Measurements from ENCODE around the gene ELAPOR2.

DNA sequence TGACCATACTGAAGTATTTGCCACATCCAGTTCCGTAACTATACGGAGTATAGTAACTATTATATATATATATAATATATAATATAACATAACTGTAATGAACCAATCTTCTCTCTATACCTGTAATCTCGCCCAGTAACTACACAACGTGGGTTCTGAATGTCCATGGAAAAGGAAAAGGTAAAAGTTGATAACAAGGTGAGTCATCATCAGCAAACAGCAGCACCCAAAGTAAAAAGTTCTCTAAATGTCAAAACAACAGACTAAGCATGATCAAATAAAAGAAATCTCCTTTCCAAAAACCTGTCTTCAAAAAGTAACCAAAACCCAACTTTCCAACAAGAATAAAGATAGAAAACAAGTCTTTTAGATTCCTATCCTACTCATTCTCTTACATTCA lies 42.8 kb downstream of the ELAPOR2 start:
- TF ChIP-seq, protein P1, sequence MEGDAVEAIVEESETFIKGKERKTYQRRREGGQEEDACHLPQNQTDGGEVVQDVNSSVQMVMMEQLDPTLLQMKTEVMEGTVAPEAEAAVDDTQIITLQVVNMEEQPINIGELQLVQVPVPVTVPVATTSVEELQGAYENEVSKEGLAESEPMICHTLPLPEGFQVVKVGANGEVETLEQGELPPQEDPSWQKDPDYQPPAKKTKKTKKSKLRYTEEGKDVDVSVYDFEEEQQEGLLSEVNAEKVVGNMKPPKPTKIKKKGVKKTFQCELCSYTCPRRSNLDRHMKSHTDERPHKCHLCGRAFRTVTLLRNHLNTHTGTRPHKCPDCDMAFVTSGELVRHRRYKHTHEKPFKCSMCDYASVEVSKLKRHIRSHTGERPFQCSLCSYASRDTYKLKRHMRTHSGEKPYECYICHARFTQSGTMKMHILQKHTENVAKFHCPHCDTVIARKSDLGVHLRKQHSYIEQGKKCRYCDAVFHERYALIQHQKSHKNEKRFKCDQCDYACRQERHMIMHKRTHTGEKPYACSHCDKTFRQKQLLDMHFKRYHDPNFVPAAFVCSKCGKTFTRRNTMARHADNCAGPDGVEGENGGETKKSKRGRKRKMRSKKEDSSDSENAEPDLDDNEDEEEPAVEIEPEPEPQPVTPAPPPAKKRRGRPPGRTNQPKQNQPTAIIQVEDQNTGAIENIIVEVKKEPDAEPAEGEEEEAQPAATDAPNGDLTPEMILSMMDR (IDR thresholded peaks at IDR 0.05), result no peak
- no peak for TF ChIP-seq POLR2A (IDR thresholded peaks at IDR 0.05)

All from testis (tissue), 2 donors.